GM19099 (cell line): ENCODE results near the gene SMAD7.

Source experiments
- POLR2A ChIP-seq: IDR thresholded peaks from 3 replicates; pipeline ENCODE4 v1.6.1; 2011; ENCODE audit warnings: low read depth; ENCODE audit not compliant: insufficient read length; ENCODE audit errors: extremely low read depth

SMAD7 gene

GRCh38 chr18:48990481-48991318 is 39.9 kb upstream of the SMAD7 start:
- no peak for TF ChIP-seq POLR2A

- no peak for TF ChIP-seq POLR2A
Measured at GRCh38 chr18:48989304-48990303, 38.8 kb upstream of the SMAD7 start.

DNA sequence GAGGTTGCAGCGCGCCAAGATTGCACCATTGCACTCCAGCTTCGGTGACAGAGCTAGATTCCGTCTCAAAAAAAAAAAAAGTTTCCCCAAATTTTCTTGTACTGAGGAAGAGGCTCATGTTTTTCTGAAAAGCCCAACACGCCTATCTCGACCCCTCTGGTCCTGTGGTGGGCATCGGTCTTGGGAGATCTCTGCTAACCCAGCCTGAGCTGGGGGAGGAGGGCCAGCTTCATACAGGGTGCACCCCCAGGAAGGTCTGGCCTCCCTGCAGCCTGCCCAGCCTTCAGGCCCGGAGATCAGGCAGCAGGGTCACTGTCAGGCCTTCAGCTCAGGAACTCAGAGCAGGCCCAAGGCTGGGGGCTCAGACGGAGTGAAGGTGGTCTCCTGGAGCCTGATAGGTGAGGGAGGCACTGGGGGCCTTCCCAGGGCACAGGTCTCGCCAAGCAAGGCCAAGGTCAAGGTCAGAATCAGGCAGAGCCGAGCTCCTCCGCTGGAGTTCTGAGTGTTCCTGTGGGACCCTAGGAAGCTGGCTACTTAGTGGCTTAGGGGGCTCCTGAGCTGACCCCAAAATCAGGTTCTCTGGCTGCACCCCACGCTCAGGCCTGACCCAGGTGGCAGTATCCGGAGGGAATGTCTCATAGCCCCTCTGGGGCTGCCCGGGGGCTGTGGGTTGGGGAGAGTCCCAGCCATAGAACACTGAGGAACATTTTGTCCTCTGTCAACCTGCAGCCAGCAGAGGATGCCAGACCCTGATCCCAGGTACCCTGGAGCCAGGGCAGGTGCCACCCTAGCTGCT is 37.9 kb upstream of the SMAD7 start:
- TF ChIP-seq POLR2A: no peak

DNA sequence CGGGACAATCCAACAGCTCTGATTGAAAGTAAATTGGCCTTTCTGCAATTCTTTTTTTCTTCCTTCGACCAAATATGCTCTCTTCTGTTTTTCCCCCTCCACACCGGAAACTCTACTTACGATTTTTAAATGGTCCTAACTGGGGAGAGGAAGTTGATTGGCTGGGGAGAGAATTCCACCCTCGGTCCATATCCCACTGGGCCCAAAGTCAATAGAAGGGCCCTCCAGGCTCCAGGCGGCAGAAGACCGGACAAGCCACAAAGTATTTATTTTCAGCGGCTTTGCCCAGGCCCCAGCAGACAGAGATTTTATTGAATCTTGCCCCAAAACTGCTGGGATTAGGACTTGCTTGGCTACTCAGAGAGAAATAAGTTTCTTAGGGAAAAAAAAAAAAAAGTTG is 37.1 kb upstream of the SMAD7 start:
- TF ChIP-seq POLR2A: no peak

DNA sequence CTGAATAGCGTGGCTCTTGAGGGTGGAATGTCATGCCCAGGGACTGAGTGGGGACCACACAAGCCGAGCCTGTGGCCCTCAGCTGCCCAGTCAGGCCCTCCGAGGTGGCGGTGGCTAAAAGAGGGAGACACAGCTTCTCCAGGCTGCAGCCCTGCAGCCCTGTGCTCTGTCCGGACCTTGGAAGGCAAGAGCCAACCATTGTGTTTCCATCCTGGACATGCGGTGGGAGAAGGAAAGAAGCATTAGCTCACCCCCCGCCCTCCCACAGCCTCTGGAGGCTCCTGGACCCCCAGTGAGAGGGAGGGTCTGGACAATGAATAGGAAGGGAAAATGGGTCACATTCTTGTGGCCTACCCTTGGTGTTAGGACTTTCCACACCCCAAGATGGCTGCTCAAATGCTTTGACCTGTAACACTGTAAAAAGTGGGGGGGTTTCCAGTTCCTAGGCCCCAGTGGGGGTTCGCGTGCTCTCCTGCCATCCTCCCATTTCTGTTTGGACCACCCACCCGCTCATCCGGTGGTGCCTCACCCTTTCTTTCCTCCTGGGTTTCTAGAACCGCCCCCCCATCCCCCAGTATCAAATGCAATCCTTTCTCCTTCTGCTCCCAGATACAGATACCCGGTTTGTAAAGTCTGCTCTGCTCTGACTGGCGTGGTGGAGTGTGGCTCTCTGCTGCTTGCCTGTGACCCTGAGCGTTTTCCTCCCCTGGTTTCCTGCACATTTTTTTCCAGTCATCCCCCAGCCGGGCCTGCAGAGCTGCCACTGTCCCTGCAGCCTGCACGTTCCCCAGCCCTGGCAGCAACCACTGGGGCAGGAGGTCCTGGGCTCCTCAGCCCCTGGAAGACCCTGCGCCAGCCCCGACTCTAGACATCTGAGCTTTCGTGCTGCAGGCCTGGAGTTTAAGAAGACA is 36.3 kb upstream of the SMAD7 start:
- no peak for TF ChIP-seq POLR2A

GRCh38 chr18:48985161-48985560 is 34.4 kb upstream of the SMAD7 start:
- no peak for TF ChIP-seq POLR2A

- no peak for TF ChIP-seq POLR2A
Measured at GRCh38 chr18:48983793-48984437, 33.1 kb upstream of the SMAD7 start.

GRCh38 chr18:48982266-48982665 is 31.5 kb upstream of the SMAD7 start:
- TF ChIP-seq POLR2A: no peak

- no peak for TF ChIP-seq POLR2A
Measured at GRCh38 chr18:48979944-48980890, 29.5 kb upstream of the SMAD7 start.

GRCh38 chr18:48977914-48978313 is 27.1 kb upstream of the SMAD7 start:
- no peak for TF ChIP-seq POLR2A

- no peak for TF ChIP-seq POLR2A
Measured at GRCh38 chr18:48975817-48976649, 25.3 kb upstream of the SMAD7 start.
